MM.1S (cell line): ENCODE data around the gene TMEM260.

Experiments used
- DNase-seq: peaks from one replicate; pipeline ENCODE4 v3.0.0-alpha.2; 2015
- H2AFZ ChIP-seq: fragments of 300-600 bp; sonication (generic); 2 replicates; pipeline ENCODE4 v1.6.0; 2016; ENCODE audit warnings: antibody characterized with exemption, low read length
- H3F3A ChIP-seq: fragments of 300-600 bp; sonication (generic); 2 replicates; pipeline ENCODE4 v1.6.1; 2016; ENCODE audit warnings: mild to moderate bottlenecking, antibody characterized with exemption, low read length, moderate library complexity, mixed read lengths; ENCODE audit not compliant: insufficient read depth
- H3K27ac ChIP-seq: fragments of 300-600 bp; sonication (generic); 2 replicates; pipeline ENCODE4 v1.5.1; 2016; ENCODE audit warnings: mild to moderate bottlenecking, low read length
- H3K27me3 ChIP-seq: fragments of 300-600 bp; sonication (generic); replicated peaks from 2 replicates; pipeline ENCODE4 v1.6.0; 2016; ENCODE audit warnings: low read length; ENCODE audit not compliant: insufficient read depth
- H3K36me3 ChIP-seq: fragments of 300-600 bp; sonication (generic); replicated peaks from 2 replicates; pipeline ENCODE4 v1.6.1; 2016; ENCODE audit warnings: mild to moderate bottlenecking, low read length, mixed read lengths; ENCODE audit not compliant: insufficient read depth
- H3K4me1 ChIP-seq: fragments of 300-600 bp; sonication (generic); 2 replicates; pipeline ENCODE4 v1.6.1; 2016; ENCODE audit warnings: low read length, mixed read lengths
- H3K4me2 ChIP-seq: fragments of 300-600 bp; sonication (generic); 2 replicates; pipeline ENCODE4 v1.6.0; 2016; ENCODE audit warnings: low read depth, low read length
- H3K4me3 ChIP-seq: fragments of 300-600 bp; sonication (generic); 2 replicates; pipeline ENCODE4 v1.5.1; 2016; ENCODE audit warnings: low read length, mixed read lengths
- H3K79me2 ChIP-seq: fragments of 300-600 bp; sonication (generic); 2 replicates; pipeline ENCODE4 v1.6.1; 2016; ENCODE audit warnings: mixed run types, low read length, mixed read lengths
- H3K9ac ChIP-seq: fragments of 300-600 bp; sonication (generic); 2 replicates; pipeline ENCODE4 v1.6.1; 2016; ENCODE audit warnings: low read length, mixed read lengths
- H3K9me2 ChIP-seq: fragments of 300-600 bp; sonication (generic); replicated peaks from 2 replicates; pipeline ENCODE4 v1.6.1; 2016; ENCODE audit warnings: mild to moderate bottlenecking, low read length, mixed read lengths; ENCODE audit not compliant: insufficient read depth
- H3K9me3 ChIP-seq: fragments of 300-600 bp; sonication (generic); replicated peaks from 2 replicates; pipeline ENCODE4 v1.6.1; 2016; ENCODE audit warnings: mild to moderate bottlenecking, low read length, mixed read lengths; ENCODE audit not compliant: insufficient read depth
- H4K20me1 ChIP-seq: fragments of 300-600 bp; sonication (generic); 2 replicates; pipeline ENCODE4 v1.6.1; 2016; ENCODE audit warnings: mild to moderate bottlenecking, low read length, moderate library complexity, mixed read lengths; ENCODE audit not compliant: insufficient read depth
- EZH2 ChIP-seq: fragments of 300-600 bp; sonication (generic); optimal IDR thresholded peaks from 2 replicates; pipeline ENCODE3; 2017; ENCODE audit warnings: low read depth, mild to moderate bottlenecking, antibody characterized with exemption, low read length, mixed read lengths
- EZH2phosphoT487 ChIP-seq: fragments of 300-600 bp; sonication (generic); IDR thresholded peaks from 2 replicates; pipeline ENCODE4 v1.6.1; 2018; ENCODE audit warnings: antibody characterized with exemption, low read length
- TF ChIP-seq, protein P1 (sequence below): fragments of 300-600 bp; sonication (generic); IDR thresholded peaks from 2 replicates; pipeline ENCODE4 v1.5.1; 2016; ENCODE audit warnings: antibody characterized with exemption, low read length, mixed read lengths

TMEM260 gene

DNA sequence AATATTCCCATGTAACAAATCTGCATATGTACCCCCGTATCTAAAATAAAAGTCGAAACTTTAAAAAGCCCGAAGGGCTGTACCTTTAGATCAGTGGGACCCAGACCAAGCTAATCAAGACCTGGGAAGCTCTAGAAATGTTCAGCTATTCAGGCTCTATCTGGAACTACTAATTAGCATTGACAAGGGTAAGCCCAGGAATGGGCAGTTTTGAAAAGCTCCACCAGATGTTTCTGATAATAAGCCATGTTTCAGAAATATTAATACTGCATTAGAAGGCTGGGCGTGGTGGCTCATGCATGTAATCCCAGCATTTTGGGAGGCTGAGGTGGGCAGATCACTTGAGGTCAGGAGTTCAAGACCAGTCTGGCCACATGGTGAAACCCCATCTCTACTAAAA lies 20.4 kb upstream of the TMEM260 start:
- no peak for TF ChIP-seq EZH2phosphoT487
- TF ChIP-seq, protein P1, sequence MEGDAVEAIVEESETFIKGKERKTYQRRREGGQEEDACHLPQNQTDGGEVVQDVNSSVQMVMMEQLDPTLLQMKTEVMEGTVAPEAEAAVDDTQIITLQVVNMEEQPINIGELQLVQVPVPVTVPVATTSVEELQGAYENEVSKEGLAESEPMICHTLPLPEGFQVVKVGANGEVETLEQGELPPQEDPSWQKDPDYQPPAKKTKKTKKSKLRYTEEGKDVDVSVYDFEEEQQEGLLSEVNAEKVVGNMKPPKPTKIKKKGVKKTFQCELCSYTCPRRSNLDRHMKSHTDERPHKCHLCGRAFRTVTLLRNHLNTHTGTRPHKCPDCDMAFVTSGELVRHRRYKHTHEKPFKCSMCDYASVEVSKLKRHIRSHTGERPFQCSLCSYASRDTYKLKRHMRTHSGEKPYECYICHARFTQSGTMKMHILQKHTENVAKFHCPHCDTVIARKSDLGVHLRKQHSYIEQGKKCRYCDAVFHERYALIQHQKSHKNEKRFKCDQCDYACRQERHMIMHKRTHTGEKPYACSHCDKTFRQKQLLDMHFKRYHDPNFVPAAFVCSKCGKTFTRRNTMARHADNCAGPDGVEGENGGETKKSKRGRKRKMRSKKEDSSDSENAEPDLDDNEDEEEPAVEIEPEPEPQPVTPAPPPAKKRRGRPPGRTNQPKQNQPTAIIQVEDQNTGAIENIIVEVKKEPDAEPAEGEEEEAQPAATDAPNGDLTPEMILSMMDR, result no peak
- TF ChIP-seq EZH2, result no peak
- Histone ChIP-seq H3K9me3 (no peaks in the 10 kb centered on the region), H3K9me2 (no peaks in the 10 kb centered on the region), H2AFZ (no peak overlapping the region), H3K4me1 (no peaks in the 10 kb centered on the region), H3K36me3 (no peaks in the 10 kb centered on the region), H3K79me2 (no peaks in the 10 kb centered on the region), H3K4me3 (no peak overlapping the region), H4K20me1 (no peaks in the 10 kb centered on the region), H3K27ac (no peak overlapping the region), H3K9ac (no peak overlapping the region), H3K4me2 (no peak overlapping the region), H3K27me3 (no peaks in the 10 kb centered on the region), H3F3A (no peaks in the 10 kb centered on the region)
- no peak for DNase-seq

DNA sequence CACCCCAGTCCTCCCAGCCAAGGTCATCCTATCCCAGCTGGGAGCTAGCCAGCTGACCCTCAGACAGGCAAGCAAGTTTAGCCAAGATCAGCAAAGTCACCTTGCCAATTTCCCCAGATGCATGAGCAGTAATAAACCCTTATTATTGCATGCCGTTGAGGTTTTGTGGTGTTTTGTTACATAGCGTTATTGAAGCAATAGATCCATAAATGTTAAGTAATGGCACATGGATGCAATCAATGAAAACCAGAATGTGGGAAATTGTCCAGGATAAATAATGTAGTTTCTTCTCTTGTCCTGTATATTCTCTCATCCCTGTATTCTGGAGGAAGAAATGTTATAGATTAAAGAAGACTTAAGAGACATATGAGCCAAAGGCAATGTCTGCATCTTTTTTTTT lies 18.0 kb upstream of the TMEM260 start:
- no peaks in the 10 kb centered on the region for H3K27me3 ChIP-seq
- no peaks in the 10 kb centered on the region for H3F3A ChIP-seq
- DNase-seq, result no peak
- H3K9ac ChIP-seq, result no peak overlapping the region
- no peak overlapping the region for H3K27ac ChIP-seq
- no peak for TF ChIP-seq EZH2phosphoT487
- H3K9me2 ChIP-seq, result no peaks in the 10 kb centered on the region
- no peak overlapping the region for H3K4me3 ChIP-seq
- H2AFZ ChIP-seq, result no peak overlapping the region
- H3K9me3 ChIP-seq, result no peaks in the 10 kb centered on the region
- no peaks in the 10 kb centered on the region for H3K79me2 ChIP-seq
- no peak overlapping the region for H3K4me2 ChIP-seq
- H3K4me1 ChIP-seq, result no peaks in the 10 kb centered on the region
- no peaks in the 10 kb centered on the region for H3K36me3 ChIP-seq
- H4K20me1 ChIP-seq, result no peaks in the 10 kb centered on the region

DNA sequence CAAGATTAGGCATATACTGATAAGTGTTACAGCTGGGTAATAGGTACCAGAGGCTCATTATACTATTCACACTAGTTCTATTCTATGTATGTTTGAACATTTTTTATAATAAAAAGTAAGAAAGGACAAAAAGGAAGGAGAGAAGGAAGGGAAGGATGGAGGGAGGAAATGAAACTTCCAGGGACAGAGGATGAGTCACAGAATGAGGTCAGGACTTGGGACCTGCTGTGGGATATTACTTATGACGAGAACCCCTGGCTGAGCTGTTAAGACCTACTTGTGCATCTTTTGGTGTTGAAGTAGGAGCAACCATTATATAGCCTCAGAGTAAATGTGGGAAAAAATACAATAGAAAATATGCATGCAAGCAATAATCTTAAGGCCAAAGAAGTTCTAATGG lies 16.7 kb upstream of the TMEM260 start:
- Histone ChIP-seq H3K4me3 (no peak overlapping the region), H2AFZ (no peak overlapping the region), H3K9me2 (no peaks in the 10 kb centered on the region), H4K20me1 (no peaks in the 10 kb centered on the region), H3K9ac (no peak overlapping the region), H3K27ac (no peak overlapping the region), H3K27me3 (no peaks in the 10 kb centered on the region), H3K36me3 (no peaks in the 10 kb centered on the region), H3F3A (no peaks in the 10 kb centered on the region), H3K4me2 (no peak overlapping the region), H3K4me1 (no peaks in the 10 kb centered on the region), H3K79me2 (no peaks in the 10 kb centered on the region), H3K9me3 (no peaks in the 10 kb centered on the region)
- no peak for DNase-seq
- TF ChIP-seq EZH2phosphoT487 (no peak), EZH2 (no peak)
- TF ChIP-seq, protein P1, result no peak

DNA sequence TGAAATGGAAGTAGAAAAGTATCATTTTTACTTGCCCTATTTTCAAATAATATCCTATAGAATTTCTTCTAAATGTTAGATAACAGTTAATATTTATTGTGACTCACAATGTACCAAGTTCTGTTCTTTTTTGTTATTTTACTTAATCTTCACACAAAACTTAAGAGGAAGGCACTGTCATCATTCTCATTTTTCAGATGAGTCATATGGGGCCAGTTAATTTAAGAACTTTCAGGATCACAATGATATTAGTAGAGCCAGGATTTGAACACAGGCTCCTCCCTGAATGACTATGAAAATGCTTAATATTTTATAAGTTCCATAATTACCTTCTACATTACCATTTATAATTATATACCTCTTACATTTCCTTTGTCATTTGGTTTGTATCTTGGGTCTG lies 10.4 kb upstream of the TMEM260 start:
- DNase-seq, result no peak
- Histone ChIP-seq H4K20me1 (no peaks in the 10 kb centered on the region), H3K9me3 (no peaks in the 10 kb centered on the region), H3K36me3 (no peaks in the 10 kb centered on the region), H3K4me1 (no peaks in the 10 kb centered on the region), H3F3A (no peaks in the 10 kb centered on the region), H3K79me2 (no peaks in the 10 kb centered on the region), H3K27me3 (no peaks in the 10 kb centered on the region), H3K4me2 (no peak overlapping the region), H3K9ac (no peak overlapping the region), H3K9me2 (no peaks in the 10 kb centered on the region), H3K27ac (no peak overlapping the region), H3K4me3 (no peak overlapping the region), H2AFZ (no peak overlapping the region)
- TF ChIP-seq, protein P1, result no peak
- no peak for TF ChIP-seq EZH2
